ENCODE measurements around the gene ANKRD35.

GRCh38 chr1:145886816-145887215 is 1.1 kb upstream of the ANKRD35 start:
- TF ChIP-seq CTCF (conservative IDR thresholded peaks at IDR 0.05 in 1 of 2, IDR thresholded peaks at IDR 0.05 in 1 of 2; ENCODE audit: extremely low read depth in 1 of 2, insufficient read depth in 1 of 2, low read depth in 1 of 2, low read length in 2 of 2) (no peak), EZH2 (IDR thresholded peaks at IDR 0.05; ENCODE audit: borderline replicate concordance, low read length) (no peak)

All from mammary epithelial cell (primary cell).